Measurements from ENCODE around the gene PAK4.

Gene PAK4

GRCh38 chr19:39146686-39147450, 21.3 kb downstream of the PAK4 start:
- no peak for DNase-seq (ENCODE audit: low read depth, low spot score)

- DNase-seq (ENCODE audit: low read depth, low spot score), result no peak
Measured at GRCh38 chr19:39147480-39147879, 21.9 kb downstream of the PAK4 start.

GRCh38 chr19:39148939-39149529, 23.4 kb downstream of the PAK4 start:
- no peak for DNase-seq (ENCODE audit: low read depth, low spot score)

GRCh38 chr19:39150235-39150634, 24.6 kb downstream of the PAK4 start:
- DNase-seq (ENCODE audit: low read depth, low spot score), result no peak

GRCh38 chr19:39150807-39151600, 25.4 kb downstream of the PAK4 start:
- no peak for DNase-seq (ENCODE audit: low read depth, low spot score)

- no peak for DNase-seq (ENCODE audit: low read depth, low spot score)
Measured at GRCh38 chr19:39152066-39152465, 26.5 kb downstream of the PAK4 start.

- DNase-seq (ENCODE audit: low read depth, low spot score), result peak; percentile 45
Measured at GRCh38 chr19:39154100-39154628, 28.6 kb downstream of the PAK4 start.

GRCh38 chr19:39154629-39155100, 29.1 kb downstream of the PAK4 start:
- peak; percentile 86 for DNase-seq (ENCODE audit: low read depth, low spot score)

GRCh38 chr19:39155114-39155700, 29.6 kb downstream of the PAK4 start:
- DNase-seq (ENCODE audit: low read depth, low spot score), result no peak

GRCh38 chr19:39155741-39156140, 30.2 kb downstream of the PAK4 start:
- no peak for DNase-seq (ENCODE audit: low read depth, low spot score)

GRCh38 chr19:39156326-39157230, 31.0 kb downstream of the PAK4 start:
- no peak for DNase-seq (ENCODE audit: low read depth, low spot score)

GRCh38 chr19:39157275-39157996, 31.9 kb downstream of the PAK4 start:
- DNase-seq (ENCODE audit: low read depth, low spot score), result no peak

- DNase-seq (ENCODE audit: low read depth, low spot score), result no peak
Measured at GRCh38 chr19:39157997-39158389, 32.4 kb downstream of the PAK4 start.

- DNase-seq (ENCODE audit: low read depth, low spot score), result no peak
Measured at GRCh38 chr19:39158646-39159260, 33.2 kb downstream of the PAK4 start.

GRCh38 chr19:39160523-39160861, 34.9 kb downstream of the PAK4 start:
- no peak for DNase-seq (ENCODE audit: low read depth, low spot score)

GRCh38 chr19:39160889-39161672, 35.5 kb downstream of the PAK4 start:
- no peak for DNase-seq (ENCODE audit: low read depth, low spot score)

GRCh38 chr19:39162441-39163043, 37.0 kb downstream of the PAK4 start:
- DNase-seq (ENCODE audit: low read depth, low spot score), result no peak

- no peak for DNase-seq (ENCODE audit: low read depth, low spot score)
Measured at GRCh38 chr19:39163621-39164020, 38.0 kb downstream of the PAK4 start.

GRCh38 chr19:39164289-39164688, 38.7 kb downstream of the PAK4 start:
- no peak for DNase-seq (ENCODE audit: low read depth, low spot score)

Data from ELF-1 (cell line).